ENCODE measurements around the gene HPF1. TPM values are rescaled to one million over a fixed set of nuclear protein-coding genes. Genes with fewer than 3 reads are reported as not detected.
"Not testable (repeated sequence)": the region's sequence is repeated elsewhere in the genome, so short reads cannot be mapped to it uniquely, and the experiment has no call there.

Gene HPF1
- total RNA-seq, 4 donors from 2014 or later = 9.2 to 28.7 (median 23.0) TPM

GRCh38 chr4:169791527-169792156 lies 33.9 kb upstream of the HPF1 start:
- TF ChIP-seq CTCF (IDR thresholded peaks at IDR 0.05) = no peak
- peak; percentile 57 for ATAC-seq (ENCODE audit: low FRiP score)
- DNase-seq (ENCODE audit: low spot score) = no peak

DNA sequence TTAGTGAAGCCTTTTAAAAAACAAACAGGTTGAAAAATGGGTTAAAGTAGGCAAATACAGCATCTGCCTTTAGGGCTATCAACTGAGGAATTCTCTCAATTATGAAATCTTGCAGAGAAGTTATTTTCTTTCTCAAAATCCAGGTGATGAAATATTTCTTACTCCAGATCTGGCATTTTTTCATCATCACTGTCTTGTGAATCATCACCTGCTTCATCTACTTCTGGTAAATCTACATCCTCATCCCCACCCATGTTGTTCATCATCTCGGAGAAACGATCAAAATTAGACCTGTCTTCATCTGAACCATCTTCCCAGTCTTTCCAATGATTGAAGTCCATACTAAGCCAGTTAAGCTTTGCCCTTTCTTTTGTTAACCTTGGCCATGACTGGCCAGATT lies 33.3 kb upstream of the HPF1 start:
- ATAC-seq (ENCODE audit: low FRiP score) (peak; percentile 75), DNase-seq (ENCODE audit: low spot score) (no peak)
- TF ChIP-seq CTCF (IDR thresholded peaks at IDR 0.05) = no peak

- no peak for TF ChIP-seq CTCF (IDR thresholded peaks at IDR 0.05)
- no peak for ATAC-seq (ENCODE audit: low FRiP score)
- no peak for DNase-seq (ENCODE audit: low spot score)
Measured at GRCh38 chr4:169774466-169775445, 17.0 kb upstream of the HPF1 start.

- no peak for TF ChIP-seq CTCF (IDR thresholded peaks at IDR 0.05)
- no peak for ATAC-seq (ENCODE audit: low FRiP score)
- DNase-seq (ENCODE audit: low spot score) = no peak
Measured at GRCh38 chr4:169773889-169774288, 16.1 kb upstream of the HPF1 start.

GRCh38 chr4:169771556-169772080 lies 13.9 kb upstream of the HPF1 start:
- not testable (repeated sequence) for ATAC-seq (ENCODE audit: low FRiP score); DNase-seq (ENCODE audit: low spot score)

GRCh38 chr4:169770416-169770815 lies 12.7 kb upstream of the HPF1 start:
- no peak for ATAC-seq (ENCODE audit: low FRiP score)
- no peak for DNase-seq (ENCODE audit: low spot score)
- no peak for TF ChIP-seq CTCF (IDR thresholded peaks at IDR 0.05)

- DNase-seq (ENCODE audit: low spot score) (no peak), ATAC-seq (ENCODE audit: low FRiP score) (no peak)
- TF ChIP-seq CTCF (IDR thresholded peaks at IDR 0.05) = no peak
Measured at GRCh38 chr4:169768385-169768784, 10.6 kb upstream of the HPF1 start.

All from omental fat pad (tissue), 4 donors.